ENCODE data around the gene GALNT7.

GALNT7 gene

GRCh38 chr4:173237762-173238161, 69.2 kb downstream of the GALNT7 start:
- DNase-seq = no peak

GRCh38 chr4:173240696-173241095, 72.1 kb downstream of the GALNT7 start:
- DNase-seq = no peak

DNA sequence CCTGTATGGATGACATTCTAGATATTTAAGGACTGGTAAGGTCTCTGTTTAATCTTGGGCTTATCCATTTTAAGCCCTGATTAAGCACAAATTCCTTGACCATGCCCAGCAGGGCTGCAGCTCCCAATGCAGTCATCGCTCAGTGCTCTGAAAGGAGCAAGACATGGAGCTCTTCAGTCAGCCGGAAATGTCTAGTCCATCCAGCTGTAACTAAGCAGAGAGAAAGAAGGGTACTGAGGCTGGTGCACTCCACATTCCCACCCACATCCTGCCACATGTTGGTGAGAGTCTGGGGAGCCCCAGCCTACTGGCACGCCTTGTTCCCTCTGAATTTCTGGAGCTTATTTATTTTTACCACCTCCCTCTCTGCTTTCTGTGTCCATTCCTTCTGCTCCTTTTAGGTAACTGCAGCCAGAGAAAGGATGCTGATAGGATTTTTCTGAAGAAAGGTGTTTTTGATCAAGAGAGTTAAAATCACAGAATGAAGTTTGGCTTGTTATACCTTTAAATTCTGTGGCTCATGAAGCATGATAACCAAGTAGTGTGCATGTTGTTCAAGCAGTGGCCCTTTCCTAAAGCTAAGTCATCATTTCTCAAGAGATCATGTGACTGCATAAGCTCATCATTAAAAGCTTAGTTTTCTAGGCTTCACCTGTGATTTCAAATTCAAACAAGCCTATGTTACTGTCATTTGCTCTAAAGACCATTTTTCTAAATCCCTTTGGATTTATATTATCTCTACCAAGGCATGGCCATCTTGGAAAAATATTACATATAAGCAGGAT, 74.0 kb downstream of the GALNT7 start:
- no peak for DNase-seq

- no peak for DNase-seq
Measured at GRCh38 chr4:173243321-173243720, 74.7 kb downstream of the GALNT7 start.

DNA sequence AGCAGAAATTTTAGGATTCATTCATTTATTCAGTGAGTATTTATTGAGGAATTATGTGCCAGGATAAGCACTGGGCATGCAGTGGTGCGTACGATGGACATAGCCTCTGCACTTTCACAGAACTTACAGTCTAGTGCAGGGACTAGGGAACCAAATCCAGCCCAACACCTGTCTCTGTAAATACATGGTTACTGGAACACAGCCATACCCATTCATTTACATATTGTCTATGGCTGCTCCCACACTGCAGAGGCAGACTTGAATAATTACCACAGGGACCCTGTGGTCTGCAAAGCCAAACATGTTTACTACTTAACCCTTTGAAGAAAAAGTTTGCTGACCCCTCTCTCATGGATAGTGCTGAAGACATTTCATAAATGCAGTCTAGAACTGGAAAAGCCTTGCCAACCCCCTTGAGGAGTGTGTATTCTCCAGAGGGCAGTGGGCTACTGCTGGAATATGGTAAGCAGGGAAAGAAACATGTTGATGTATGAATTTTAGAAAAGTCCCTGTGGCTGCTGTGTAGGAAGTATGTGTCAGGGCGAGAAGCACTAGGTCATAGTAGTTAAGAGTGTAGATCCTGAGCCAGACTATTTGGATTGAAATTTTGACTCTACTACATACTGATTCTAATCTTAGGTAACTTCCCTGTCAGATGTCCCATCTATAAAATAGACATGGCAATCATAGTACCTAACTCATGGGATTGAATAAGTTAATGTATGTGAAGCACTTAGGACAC, 75.5 kb downstream of the GALNT7 start:
- DNase-seq = no peak

DNA sequence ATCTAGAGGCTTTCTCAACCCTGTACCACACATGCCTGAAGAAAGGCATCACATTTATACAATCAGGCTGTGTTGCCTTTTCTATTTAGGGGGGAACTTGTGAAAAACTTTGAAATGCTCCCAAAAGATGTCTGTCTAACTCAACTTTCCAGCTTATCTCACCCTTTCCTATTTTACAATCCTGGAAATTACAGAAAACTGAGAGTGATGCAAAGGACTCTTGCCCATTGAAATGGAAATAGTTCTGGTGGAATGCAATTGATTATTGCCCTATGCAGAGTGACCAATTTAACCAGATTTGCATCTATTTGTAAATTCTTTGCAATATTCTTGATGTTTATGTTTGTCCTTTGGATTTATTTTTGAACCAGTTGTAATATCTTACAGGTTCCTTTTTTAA, 77.3 kb downstream of the GALNT7 start:
- no peak for DNase-seq

DNA sequence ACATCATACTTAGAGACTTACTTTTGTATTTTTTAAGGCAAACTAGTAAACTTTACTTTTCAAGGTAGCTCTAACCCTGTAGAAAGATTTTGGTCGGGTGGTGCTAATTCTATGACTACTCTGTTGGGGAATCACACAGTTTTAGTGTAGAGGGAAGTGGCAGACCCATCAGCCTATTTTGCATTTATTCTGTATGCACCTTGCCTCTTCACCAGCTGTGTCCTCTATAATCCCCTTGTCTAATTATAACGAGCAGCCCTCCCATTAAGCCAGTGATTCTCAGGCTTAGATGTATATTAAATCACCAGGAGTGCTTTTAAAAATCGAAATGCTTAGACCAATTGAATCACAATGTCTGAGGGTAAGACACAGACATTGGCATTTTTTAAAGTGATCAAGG, 78.1 kb downstream of the GALNT7 start:
- no peak for DNase-seq

- no peak for DNase-seq
Measured at GRCh38 chr4:173247321-173247720, 78.7 kb downstream of the GALNT7 start.

GRCh38 chr4:173248690-173249089, 80.1 kb downstream of the GALNT7 start:
- DNase-seq = no peak

DNA sequence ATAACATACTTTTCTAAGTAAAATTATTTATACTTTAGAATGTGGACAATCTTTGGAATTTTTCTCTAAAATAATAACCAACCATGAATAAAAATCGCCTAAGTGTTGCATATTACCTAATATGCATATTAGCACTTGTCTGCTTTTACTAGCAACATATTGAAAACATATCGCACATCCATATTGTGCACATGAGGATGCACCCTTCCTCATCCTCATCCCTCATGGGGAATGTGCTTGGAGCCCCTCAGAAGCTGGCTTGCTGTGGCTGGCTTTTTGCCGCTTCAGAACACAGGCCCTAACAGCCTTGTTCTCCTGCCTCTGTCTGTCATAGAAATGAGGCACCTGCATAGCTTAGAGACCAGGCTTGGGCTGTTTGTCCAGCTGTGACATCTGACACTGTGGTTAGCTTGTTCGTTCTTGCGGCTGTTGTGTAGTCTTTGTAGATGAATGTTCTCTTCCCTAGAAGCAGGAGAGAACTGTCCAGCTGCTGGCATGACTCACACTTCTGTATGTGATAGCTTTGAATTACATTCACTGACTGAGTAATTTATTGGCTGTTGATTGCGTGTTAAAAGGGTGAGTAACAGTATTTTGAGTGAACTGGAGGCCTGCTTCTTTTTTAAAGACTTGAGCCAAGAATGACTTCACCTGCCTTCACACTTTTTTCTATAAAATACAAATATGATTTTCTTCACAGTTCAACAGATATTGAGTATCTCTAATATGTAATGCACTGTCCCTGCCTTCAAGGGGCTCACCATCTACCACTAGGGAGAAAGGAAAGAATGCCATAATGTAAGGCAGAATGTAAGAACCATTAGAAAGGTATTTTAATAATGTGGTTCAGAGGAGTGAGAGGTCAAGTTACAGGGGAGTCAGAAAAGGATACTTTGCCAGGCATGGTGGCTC, 83.7 kb downstream of the GALNT7 start:
- no peak for DNase-seq

DNA sequence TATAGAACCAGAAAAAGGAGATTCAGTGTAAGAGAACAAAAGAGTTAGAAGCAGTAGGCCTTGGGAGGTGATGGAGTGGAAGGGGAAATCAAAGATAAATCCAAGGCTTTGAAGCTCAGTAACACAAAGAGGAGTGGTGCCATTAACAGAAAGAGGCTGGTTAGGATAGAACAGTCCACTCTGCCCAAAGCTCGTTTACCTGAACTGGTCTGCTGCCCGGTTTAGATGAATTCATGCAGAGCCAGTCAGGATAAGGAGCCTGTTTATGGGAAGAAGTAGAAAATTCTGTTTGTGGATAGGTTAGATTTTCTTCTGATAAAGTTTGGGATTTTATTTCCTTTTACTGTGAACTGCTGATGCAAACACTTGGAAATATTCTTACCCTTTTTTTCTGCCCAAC, 85.0 kb downstream of the GALNT7 start:
- DNase-seq = no peak

GRCh38 chr4:173254646-173255045, 86.0 kb downstream of the GALNT7 start:
- no peak for DNase-seq

- no peak for DNase-seq
Measured at GRCh38 chr4:173256825-173257224, 88.2 kb downstream of the GALNT7 start.

GRCh38 chr4:173257732-173258717, 89.4 kb downstream of the GALNT7 start:
- DNase-seq = peak; percentile 65

GRCh38 chr4:173258866-173259265, 90.3 kb downstream of the GALNT7 start:
- DNase-seq = no peak

GRCh38 chr4:173259310-173259709, 90.7 kb downstream of the GALNT7 start:
- no peak for DNase-seq

- DNase-seq = no peak
Measured at GRCh38 chr4:173261052-173261451, 92.4 kb downstream of the GALNT7 start.

- DNase-seq = no peak
Measured at GRCh38 chr4:173262375-173262774, 93.8 kb downstream of the GALNT7 start.

DNA sequence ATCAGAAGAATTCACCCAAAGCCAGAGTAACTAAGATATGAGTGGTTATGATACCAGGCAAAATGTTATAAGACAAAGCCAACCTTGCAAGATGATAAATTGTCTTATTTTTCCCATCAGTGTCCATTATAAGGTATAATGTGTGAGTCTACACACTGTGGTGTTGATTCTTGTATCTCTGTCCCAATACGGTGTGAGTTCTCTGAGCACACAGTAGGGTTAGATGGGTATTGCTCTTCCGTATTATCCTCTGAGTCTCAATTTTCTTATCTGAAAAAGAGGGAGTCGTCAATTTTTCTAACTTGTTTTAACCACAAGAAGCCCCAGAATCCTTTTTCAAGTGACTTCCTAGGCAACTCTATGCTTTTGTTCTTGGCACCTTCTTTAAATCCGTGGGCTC, 95.6 kb downstream of the GALNT7 start:
- no peak for DNase-seq

DNA sequence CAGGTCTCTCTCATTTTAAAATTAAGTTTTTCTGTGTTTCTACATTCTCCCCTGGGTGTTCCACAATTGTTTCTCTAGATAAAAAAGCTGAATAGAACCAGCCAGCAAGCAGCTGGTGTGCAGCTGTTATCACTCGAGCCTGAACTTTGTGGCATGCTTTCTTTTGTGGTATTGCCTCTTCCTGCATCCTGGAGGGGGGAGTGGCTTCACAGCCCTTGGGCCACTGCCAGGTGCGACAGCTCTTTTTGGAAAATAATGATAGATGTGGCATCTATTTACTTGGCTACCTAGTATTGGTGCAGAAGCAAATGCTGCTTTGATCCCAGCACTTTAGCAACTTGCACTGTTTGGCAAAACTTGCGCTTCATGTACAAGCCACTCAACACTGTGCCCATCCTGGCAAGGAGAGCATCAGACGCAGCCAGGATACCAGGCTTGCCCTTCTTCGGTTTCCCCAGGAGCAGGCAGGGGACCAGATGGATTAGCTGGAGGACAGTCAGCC, 96.1 kb downstream of the GALNT7 start:
- peak; percentile 65 for DNase-seq

- no peak for DNase-seq
Measured at GRCh38 chr4:173265751-173266150, 97.1 kb downstream of the GALNT7 start.

DNA sequence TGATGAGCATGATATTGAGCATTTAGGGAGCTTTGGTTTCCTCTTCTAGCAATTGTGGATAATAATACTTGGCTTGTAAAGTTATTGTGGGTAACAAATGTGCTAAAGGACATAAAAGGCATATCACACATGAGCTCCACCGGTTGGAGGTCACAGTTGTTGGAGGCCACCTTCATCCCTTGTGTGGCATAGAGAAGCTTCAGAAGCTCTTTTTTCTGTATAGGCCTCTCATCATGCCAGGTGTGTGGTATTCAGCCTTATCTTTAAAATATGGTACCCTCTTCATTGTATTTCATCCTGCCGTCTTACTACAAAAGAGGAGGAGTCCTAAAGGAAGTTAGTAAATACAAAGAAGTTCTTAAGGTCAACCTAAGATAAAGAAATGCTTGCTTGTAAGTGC, 99.1 kb downstream of the GALNT7 start:
- DNase-seq = no peak
